NAMALWA (cell line): ENCODE data around the gene FAM98B.

ENCODE experiments used
- DNase-seq: peaks from one replicate; pipeline ENCODE4 v3.0.0-alpha.2; 2015; ENCODE audit warnings: low spot score

The FAM98B gene

DNA sequence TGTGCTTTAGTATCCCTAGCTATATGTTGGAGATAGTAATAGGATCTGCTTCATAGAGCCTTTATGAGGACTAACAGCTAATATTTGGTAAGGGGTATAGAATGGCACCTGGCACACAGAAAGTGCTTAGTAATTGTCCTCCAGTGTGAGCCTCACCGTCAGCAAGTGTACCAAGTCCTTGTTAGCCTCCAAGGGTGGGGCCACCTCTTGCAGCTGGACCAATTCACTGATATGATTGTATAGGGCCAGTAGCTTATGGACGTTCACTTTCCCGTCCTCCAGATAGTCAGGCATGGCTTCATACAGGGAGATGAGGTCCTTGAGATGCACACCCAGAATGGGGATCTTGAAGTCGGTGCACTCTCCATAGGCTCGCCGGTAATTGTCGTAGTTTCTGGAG, 53.6 kb downstream of the FAM98B start:
- DNase-seq: no peak

GRCh38 chr15:38508647-38509046, 54.7 kb downstream of the FAM98B start:
- no peak for DNase-seq

DNA sequence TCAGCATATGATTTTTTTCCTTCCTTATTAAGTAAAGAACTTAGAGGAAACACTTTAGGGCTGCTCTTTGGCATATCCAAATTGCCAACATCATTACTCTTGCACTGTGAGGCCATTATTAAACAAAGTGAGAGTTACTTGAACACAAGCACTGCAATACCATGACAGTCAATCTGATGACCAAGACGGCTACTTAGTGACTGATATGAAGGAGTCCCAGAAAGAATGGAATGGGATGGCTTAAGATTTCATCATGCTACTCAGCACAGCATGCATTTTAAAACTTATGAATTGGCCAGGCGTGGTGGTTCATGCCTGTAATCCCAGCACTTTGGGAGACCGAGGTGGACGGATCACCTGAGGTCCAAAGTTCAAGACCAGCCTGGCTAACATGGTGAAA, 55.2 kb downstream of the FAM98B start:
- no peak for DNase-seq

DNA sequence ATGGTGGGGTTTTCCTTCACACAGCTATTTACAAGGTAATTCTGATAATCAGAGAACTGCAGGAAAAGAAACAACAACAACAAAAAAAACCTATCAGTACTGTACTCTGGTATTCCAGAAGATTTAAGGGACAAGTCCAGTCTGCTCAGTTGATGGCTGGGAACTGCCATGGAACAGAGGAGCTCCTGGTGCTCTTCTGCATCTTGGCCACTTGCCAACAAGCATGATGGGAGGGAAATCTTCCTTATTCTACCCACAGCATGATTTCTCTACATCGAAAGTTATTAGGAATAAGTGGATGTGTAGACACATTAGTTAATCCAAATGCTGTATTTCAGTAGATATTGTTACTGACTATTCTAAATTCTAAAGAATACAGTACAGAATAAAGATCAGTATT, 59.0 kb downstream of the FAM98B start:
- DNase-seq: no peak

- no peak for DNase-seq
Observed at GRCh38 chr15:38514601-38515000, 60.7 kb downstream of the FAM98B start.

GRCh38 chr15:38516626-38517025, 62.7 kb downstream of the FAM98B start:
- no peak for DNase-seq

- DNase-seq: no peak
Observed at GRCh38 chr15:38517312-38517975, 63.5 kb downstream of the FAM98B start.

GRCh38 chr15:38518084-38518483, 64.2 kb downstream of the FAM98B start:
- no peak for DNase-seq

GRCh38 chr15:38520035-38520434, 66.1 kb downstream of the FAM98B start:
- DNase-seq: no peak

- no peak for DNase-seq
Observed at GRCh38 chr15:38521316-38521715, 67.4 kb downstream of the FAM98B start.

DNA sequence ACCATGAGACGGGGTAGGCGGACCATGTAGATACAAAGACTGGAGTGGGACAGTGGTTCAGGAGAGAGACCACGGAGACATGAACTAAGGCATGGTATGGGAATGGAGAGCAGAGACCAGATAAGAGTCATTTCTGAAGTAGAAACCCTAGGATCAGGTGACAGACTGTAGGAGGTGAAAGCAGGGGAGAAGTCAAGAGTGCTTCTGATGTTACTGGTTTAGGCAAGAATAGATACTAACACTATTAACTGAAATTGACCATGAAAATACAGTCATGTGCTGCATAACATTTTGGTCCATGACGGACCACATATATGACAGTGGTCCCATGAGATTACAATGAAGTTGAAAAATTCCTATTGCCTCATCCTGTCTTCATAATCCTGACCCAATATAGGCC, 69.0 kb downstream of the FAM98B start:
- no peak for DNase-seq

GRCh38 chr15:38524156-38524555, 70.2 kb downstream of the FAM98B start:
- DNase-seq: no peak

GRCh38 chr15:38525489-38525888, 71.6 kb downstream of the FAM98B start:
- DNase-seq: no peak

GRCh38 chr15:38526158-38526557, 72.2 kb downstream of the FAM98B start:
- no peak for DNase-seq

DNA sequence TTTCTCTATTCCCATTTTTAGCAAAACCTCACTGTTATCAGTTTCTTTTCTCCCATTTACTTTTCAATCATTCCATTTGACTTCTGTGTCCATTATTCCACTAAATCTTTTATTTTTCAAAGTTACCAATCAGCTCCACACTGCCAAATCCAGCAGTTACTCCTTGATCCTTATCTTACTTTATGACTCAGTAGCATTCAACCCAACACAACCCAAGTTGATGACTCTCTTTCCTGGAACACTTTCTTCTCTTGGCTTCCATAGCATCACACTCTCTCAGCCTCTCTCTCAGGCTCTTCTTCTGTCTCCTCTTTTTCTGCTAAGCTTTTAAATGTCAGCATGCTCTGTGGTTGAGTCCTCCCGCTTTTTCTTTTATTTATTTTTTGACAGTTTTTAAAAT, 74.4 kb downstream of the FAM98B start:
- DNase-seq: no peak

DNA sequence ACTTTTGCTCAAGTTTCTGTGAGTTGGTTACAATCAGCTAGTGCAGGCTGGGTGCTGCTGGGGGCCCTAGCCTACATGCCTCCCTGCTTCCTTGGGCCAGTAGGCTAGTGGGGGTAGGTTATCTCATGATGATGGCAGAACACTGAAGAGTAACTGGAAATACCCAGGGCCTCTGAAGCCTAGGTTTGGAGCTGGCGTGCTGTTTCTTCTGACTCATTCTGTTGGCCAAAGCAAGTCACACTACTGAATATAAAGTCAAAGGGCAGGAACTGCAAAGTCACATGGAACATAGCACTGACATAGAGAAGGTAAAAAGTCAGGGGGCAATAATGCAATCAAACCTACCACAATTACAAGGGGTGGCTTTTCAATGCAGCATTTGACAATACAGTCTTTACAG, 76.2 kb downstream of the FAM98B start:
- no peak for DNase-seq

GRCh38 chr15:38531509-38531908, 77.6 kb downstream of the FAM98B start:
- no peak for DNase-seq

- DNase-seq: no peak
Observed at GRCh38 chr15:38532728-38533127, 78.8 kb downstream of the FAM98B start.

DNA sequence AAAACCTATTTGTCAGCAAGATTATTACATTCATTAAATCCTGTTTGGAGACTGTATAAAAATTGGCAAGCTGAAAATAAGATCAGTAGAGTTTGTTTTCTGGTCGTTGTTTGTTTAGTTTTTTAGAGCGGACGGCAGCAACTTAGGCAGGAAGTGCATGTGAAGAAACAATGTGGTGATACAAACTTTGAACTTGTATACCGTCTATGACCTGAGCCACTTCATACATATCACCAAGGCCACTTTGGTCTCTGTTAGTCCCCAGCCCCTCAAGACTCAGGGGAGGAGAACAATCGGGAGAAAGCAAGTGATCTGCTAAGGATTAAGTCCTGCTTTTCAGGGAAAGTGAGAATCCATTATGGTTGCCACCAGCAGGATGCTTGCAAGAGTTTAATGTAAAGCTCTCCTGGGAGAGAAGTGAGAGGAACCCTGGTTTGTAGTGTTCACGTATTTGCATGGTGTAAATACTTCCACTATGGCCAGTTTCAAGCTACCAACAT, 79.5 kb downstream of the FAM98B start:
- DNase-seq: no peak

- no peak for DNase-seq
Observed at GRCh38 chr15:38533926-38534325, 80.0 kb downstream of the FAM98B start.

DNA sequence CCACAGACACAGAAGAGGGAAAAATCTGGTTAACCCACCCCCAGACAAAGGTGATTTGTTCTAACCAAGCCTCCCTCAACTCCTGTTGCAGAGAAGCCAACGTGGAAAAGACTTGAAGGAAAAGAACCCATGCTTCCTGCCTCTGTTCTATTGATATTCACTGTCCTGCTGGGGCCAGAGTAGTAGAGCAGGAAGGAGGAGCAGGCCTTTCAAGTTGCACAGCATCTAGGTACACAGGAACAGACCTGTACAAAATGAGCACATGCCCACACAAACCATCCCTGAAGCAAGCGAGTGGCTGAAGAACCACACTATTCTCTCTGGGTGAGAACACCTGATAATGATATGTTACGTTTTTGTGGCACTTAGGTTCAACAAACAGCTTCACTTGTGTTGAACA, 80.8 kb downstream of the FAM98B start:
- DNase-seq: no peak

GRCh38 chr15:38535491-38536200, 81.7 kb downstream of the FAM98B start:
- no peak for DNase-seq

GRCh38 chr15:38536201-38536676, 82.3 kb downstream of the FAM98B start:
- no peak for DNase-seq
